ENCODE measurements around the gene POLR2E. TPM values are rescaled to one million over a fixed set of nuclear protein-coding genes. Genes with fewer than 3 reads are reported as not detected.

Gene POLR2E
- total RNA-seq, 4 donors from 2014 or later, result 118 to 263 (median 228) TPM

GRCh38 chr19:1093811-1094553 is 1.2 kb downstream of the POLR2E start:
- TF ChIP-seq CTCF (IDR thresholded peaks at IDR 0.05 in 4 of 5, conservative IDR thresholded peaks at IDR 0.05 in 1 of 5), result no peak
- no peak for TF ChIP-seq POLR2A (IDR thresholded peaks at IDR 0.05)
- Histone ChIP-seq H3K27ac (peak overlapping the region; percentile 79 to 94 (median 92)), H3K4me1 (peaks cover 21 to 23% of the 10 kb centered on the region in 2 donors), H3K36me3 (peaks cover 0 to 47% of the 10 kb centered on the region in 2 donors), H3K9me3 (no peaks in the 10 kb centered on the region), H3K4me3 (peak overlapping the region; percentile 79 to 99 (median 98)), H3K27me3 (no peaks in the 10 kb centered on the region)
- ATAC-seq (no peak), DNase-seq (no peak)
- intact Hi-C loops (cut with DNase I; ENCODE audit: low total_unique reads), result loop anchor here (2.0 kb wide), 1 partner anchor 147 kb away; the partner anchor contains the start of gene ATP5F1D
- in situ Hi-C loops (cut with MboI; ENCODE audit: low sequenced_read_pairs in 4 of 4), result no loop called here

GRCh38 chr19:1093330-1093729 is 1.8 kb downstream of the POLR2E start:
- Histone ChIP-seq H3K27ac (peak overlapping the region in 1 of 4 donors; percentile 94), H3K4me3 (no peak overlapping the region), H3K36me3 (peaks cover 0 to 53% of the 10 kb centered on the region in 2 donors), H3K27me3 (no peaks in the 10 kb centered on the region), H3K4me1 (peaks cover 21 to 25% of the 10 kb centered on the region in 2 donors), H3K9me3 (no peaks in the 10 kb centered on the region)
- ATAC-seq (no peak), DNase-seq (no peak)
- TF ChIP-seq CTCF (IDR thresholded peaks at IDR 0.05 in 4 of 5, conservative IDR thresholded peaks at IDR 0.05 in 1 of 5) (no peak), POLR2A (IDR thresholded peaks at IDR 0.05) (no peak)
- in situ Hi-C loops (cut with MboI; ENCODE audit: low sequenced_read_pairs in 4 of 4), result no loop called here
- intact Hi-C loops (cut with DNase I; ENCODE audit: low total_unique reads), result no loop called here

- H3K36me3 ChIP-seq, result peaks cover 0 to 58% of the 10 kb centered on the region in 2 donors
- TF ChIP-seq CTCF (IDR thresholded peaks at IDR 0.05 in 4 of 5, conservative IDR thresholded peaks at IDR 0.05 in 1 of 5), result no peak
- no peak for TF ChIP-seq POLR2A (IDR thresholded peaks at IDR 0.05)
- in situ Hi-C loops (cut with MboI; ENCODE audit: low sequenced_read_pairs in 4 of 4), result no loop called here
- no peak overlapping the region for H3K4me3 ChIP-seq
- intact Hi-C loops (cut with DNase I; ENCODE audit: low total_unique reads), result no loop called here
- DNase-seq (no peak), ATAC-seq (no peak)
- peaks cover 21 to 31% of the 10 kb centered on the region in 2 donors for H3K4me1 ChIP-seq
- no peaks in the 10 kb centered on the region for H3K9me3 ChIP-seq
- H3K27ac ChIP-seq, result no peak overlapping the region
- H3K27me3 ChIP-seq, result no peaks in the 10 kb centered on the region
Observed at GRCh38 chr19:1091544-1092175, 3.5 kb downstream of the POLR2E start.

GRCh38 chr19:1090731-1091543 is 4.2 kb downstream of the POLR2E start:
- Histone ChIP-seq H3K4me3 (no peak overlapping the region), H3K9me3 (no peaks in the 10 kb centered on the region), H3K36me3 (peaks cover 0 to 58% of the 10 kb centered on the region in 2 donors), H3K27ac (no peak overlapping the region), H3K27me3 (no peaks in the 10 kb centered on the region), H3K4me1 (peaks cover 21 to 31% of the 10 kb centered on the region in 2 donors)
- intact Hi-C loops (cut with DNase I; ENCODE audit: low total_unique reads), result no loop called here
- TF ChIP-seq CTCF (IDR thresholded peaks at IDR 0.05 in 4 of 5, conservative IDR thresholded peaks at IDR 0.05 in 1 of 5) (no peak), POLR2A (IDR thresholded peaks at IDR 0.05) (no peak)
- no peak for DNase-seq
- ATAC-seq, result no peak
- in situ Hi-C loops (cut with MboI; ENCODE audit: low sequenced_read_pairs in 4 of 4), result no loop called here
